GM12873 (cell line): ENCODE results near the gene EIF2S1.

Experiments
- CTCF ChIP-seq: IDR thresholded peaks from 2 replicates; pipeline ENCODE4 v1.5.1; 2012; ENCODE audit warnings: low read depth, mild to moderate bottlenecking, moderate library complexity, low read length, control low read depth; ENCODE audit not compliant: insufficient read depth; ENCODE audit errors: missing control alignments

The EIF2S1 gene

GRCh38 chr14:67416810-67417209, 56.7 kb downstream of the EIF2S1 start:
- TF ChIP-seq CTCF, result no peak

GRCh38 chr14:67417633-67418032, 57.5 kb downstream of the EIF2S1 start:
- no peak for TF ChIP-seq CTCF

DNA sequence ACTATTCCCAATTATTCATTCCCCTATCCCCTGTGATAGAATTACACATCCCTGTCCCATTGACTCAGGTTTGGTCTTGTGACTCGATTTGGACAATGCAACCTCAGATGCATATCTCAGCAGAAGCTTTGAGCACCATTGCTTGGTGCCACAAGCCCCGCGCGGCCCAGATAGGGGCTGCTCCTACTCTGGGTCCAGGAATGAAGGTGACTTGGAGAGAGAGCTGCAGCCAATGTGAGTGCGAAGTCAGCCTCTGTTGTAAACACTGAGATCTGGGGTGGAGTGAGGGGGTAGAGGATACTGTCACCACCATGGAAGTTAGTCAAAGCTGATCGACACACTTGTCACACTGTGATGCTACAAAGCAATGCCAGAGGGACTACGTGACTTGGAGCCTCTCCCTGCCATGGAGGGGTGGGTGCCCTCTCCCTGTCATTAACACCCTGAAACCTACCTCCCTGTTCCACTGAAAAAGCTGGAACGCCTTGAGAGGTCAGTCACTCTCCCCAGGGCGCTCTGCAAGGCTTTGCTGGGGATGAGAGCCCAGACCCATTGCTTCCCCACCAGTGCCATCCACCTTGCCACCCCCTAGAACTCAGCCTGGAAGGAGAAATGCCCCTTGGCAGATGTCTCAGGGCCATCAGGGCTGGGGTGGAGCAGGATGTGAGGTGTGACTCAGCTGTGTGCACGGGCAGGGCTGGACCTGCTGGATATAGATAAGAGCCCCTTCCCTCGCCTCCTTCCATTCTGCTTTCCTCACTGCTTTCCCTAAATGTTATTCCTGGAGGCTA, 58.5 kb downstream of the EIF2S1 start:
- no peak for TF ChIP-seq CTCF

DNA sequence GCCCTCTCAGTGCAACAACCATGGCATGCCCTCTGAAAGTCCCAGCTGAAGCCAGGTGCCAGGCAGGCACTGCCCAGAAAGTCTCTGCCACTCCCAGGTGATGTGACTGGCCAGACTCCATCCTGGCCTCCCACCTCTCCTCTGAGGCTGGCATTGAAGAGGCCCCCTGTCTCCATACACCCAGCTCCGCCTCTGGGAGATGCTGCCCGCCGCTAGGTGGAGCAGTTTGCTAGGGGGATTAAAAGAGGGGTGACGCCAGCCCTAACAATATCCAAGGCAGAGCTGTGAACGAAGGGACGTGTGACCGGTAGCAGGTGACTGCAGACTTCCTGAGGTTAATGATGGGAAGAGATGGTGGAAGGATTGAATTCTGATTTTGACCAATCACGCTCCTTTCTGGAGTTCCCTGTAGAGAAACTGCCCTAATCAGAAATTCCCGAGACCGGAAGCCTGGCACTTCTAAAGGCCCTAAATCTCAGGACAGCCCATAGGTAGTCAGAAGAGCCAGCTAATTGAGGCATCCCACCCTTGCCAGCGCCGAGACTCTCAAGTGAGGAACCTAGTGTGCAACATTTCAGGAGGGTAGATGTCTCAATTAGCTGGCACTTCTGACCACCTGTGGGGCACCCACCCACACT, 60.1 kb downstream of the EIF2S1 start:
- TF ChIP-seq CTCF, result peak; percentile 71

DNA sequence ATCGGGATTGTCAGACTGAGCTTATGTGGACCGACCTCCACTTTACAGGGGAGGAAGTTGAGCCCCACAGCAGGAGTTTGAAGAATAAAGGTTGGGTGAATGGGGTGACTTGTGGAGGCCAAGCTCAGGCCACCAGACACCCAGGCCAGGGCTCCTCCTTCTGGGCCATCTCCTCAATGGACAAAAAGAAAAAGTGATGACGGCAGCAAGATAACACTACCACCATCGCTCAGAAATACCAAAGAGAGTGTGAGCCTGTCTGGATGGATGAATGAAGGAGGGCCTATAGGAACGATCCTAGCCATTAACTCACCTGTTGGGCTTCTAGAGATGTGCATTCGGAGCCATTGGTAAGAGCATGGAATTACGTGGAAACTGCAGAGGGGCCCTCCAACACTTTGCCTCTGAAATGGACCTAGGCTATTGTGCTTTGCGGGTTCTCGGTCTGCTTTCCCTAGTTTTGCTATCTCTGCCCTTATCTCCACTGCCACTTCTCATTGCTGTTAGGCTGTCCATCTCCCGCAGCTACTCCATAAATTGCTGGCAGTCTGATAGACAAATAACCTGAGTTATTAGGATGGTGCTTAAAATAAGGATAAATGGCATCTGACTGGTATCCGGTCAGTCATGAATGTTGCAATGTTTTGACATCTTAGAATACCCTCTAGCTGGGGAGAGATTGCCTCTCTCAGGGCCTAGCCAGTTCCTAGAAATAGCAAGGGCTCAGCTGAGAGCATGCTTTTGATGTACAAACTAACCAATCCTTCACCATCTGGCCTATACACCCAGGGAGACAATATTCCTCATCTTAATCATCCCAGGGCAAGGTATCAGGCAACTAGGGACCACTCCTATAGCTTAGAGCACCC, 61.5 kb downstream of the EIF2S1 start:
- no peak for TF ChIP-seq CTCF

GRCh38 chr14:67423424-67423823, 63.3 kb downstream of the EIF2S1 start:
- no peak for TF ChIP-seq CTCF

DNA sequence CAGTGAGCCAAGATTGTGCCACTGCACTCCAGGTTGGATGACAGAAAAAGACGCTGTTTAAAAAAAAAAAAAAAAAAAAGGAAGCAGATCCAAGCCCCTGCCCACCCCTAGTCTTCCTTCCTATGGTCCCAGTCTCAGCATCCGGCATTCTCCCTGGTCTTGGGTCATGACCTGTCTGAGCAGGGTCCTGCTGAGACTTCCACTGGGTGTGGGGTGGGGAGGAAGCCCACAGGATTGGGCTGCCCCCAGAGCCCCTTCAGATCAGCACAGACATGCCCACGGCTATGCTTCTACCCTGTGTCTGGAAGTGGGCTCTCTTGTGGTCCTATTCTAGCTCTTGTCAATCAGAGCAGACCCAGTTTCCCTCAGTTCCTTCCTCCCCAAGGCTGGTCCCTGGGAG, 64.4 kb downstream of the EIF2S1 start:
- TF ChIP-seq CTCF, result no peak
